Measurements from ENCODE around the gene PGAP2.

The PGAP2 gene

DNA sequence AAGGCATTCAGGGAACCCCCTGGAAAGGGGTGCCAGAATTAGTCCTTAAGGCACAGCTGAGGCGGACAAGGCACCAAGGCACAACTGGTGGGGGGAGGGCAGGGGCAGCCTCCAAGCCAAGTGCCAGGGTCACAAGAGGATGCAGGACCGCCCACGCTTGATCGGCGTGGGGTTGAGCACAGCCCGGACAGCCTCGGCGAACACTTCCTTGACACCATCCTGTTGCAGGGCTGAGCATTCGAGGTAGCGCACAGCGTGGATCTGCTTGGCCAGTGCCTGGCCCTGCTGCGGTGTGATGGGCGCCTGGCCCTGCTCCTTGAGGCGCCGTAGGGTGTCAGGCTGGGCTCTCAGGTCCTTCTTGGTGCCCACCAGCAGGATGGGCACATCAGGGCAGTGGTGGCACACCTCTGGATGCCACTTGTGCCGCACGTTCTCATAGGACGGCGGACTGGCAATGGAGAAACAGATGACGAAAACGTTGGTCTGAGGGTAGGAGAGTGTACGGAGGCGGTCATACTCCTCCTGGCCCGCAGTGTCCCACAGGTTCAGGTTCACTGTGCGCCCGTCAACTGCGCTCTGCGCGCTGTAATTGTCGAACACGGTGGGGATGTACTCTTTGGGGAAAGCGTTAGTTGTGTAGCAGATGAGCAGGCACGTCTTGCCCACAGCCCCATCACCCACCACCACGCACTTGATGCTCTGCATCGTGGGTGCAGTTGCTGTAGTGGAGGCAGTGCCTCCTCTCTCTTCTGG is 19.2 kb downstream of the PGAP2 start:
- TF ChIP-seq, protein P1, sequence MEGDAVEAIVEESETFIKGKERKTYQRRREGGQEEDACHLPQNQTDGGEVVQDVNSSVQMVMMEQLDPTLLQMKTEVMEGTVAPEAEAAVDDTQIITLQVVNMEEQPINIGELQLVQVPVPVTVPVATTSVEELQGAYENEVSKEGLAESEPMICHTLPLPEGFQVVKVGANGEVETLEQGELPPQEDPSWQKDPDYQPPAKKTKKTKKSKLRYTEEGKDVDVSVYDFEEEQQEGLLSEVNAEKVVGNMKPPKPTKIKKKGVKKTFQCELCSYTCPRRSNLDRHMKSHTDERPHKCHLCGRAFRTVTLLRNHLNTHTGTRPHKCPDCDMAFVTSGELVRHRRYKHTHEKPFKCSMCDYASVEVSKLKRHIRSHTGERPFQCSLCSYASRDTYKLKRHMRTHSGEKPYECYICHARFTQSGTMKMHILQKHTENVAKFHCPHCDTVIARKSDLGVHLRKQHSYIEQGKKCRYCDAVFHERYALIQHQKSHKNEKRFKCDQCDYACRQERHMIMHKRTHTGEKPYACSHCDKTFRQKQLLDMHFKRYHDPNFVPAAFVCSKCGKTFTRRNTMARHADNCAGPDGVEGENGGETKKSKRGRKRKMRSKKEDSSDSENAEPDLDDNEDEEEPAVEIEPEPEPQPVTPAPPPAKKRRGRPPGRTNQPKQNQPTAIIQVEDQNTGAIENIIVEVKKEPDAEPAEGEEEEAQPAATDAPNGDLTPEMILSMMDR (conservative IDR thresholded peaks at IDR 0.05), result no peak
- H3K27ac ChIP-seq, result no peak overlapping the region

DNA sequence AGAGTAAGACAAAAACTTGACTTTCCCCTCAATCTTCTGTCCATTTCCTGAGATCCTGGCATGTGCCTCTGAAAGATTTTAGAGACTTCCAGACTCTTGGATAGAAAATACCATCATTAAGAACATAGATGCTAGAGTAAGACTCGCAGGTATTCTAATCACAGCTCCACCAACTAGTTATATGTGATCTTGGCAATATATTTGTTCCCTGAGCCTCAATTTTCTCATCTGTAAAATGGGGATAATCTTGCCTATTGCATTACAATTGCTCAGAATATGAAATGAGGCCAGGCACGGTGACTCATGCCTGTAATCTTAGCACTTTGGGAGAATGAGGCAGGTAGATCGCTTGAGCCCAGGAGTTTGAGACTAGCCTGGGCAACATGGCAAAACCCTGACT is 21.7 kb downstream of the PGAP2 start:
- H3K27ac ChIP-seq, result no peak overlapping the region

DNA sequence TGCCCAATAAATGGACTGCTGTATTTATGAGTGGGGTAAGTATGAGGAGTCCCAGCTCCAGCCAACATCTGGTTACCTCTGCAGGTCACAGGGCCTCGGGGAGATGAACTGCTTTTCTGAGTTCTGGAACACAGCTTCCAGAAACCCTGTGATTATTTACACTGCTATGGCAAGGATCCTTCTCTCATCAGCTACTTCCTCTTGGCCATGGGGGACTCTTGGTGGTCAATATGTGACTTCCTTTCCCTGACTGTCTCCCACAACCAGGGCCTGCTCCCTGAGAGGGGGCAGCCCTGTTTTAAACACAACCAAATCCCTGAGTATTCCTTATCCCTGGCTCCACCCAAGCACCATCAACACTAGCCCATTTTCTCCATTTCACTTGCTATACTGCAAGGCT is 22.4 kb downstream of the PGAP2 start:
- TF ChIP-seq, protein P1 (conservative IDR thresholded peaks at IDR 0.05), result no peak
- no peak overlapping the region for H3K27ac ChIP-seq

More for the DNA sequence above, 21.7 kb downstream of the PGAP2 start:
- TF ChIP-seq, protein P1 (conservative IDR thresholded peaks at IDR 0.05), result no peak

DNA sequence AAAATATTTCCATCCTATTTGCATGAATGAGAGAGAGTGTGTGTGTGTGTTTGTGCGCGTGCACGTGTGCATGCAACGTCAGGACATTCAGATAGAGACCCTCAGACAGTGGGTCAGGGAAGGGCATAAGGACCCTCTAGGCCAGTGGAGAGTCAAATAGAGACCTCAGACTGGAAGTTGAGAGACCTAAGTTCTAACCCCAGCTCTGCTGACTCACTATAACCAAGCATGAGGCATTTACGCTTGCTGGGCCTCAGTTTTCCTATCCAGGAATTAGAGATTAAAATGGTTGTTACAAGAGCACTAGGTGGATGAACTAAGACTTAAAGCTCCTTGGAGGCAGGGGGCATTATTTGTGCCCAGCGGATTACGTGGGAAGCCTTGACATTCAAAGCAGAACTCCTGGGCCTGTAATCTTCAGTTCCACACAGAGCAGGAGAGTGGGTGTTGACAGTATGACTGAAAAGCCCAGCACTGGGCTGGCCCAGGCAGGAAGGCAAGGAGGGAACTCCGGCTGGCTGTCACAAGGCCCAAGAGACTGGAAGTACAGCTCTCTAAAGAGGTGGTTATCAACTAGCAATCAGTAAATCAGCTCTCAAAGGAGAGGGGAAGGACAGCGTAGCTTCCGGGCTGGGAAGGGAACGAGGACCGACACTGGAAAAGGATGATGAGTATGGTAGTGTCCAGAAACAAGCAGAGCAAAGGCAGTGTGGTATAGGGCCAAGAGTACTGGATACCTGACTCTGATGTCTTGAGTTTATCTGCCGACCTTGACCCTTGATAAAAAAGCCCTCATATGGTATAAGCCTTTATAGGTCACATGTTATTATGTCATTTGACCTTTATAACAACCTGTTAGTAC is 23.2 kb downstream of the PGAP2 start:
- H3K27ac ChIP-seq, result no peak overlapping the region
- TF ChIP-seq, protein P1 (conservative IDR thresholded peaks at IDR 0.05), result no peak

DNA sequence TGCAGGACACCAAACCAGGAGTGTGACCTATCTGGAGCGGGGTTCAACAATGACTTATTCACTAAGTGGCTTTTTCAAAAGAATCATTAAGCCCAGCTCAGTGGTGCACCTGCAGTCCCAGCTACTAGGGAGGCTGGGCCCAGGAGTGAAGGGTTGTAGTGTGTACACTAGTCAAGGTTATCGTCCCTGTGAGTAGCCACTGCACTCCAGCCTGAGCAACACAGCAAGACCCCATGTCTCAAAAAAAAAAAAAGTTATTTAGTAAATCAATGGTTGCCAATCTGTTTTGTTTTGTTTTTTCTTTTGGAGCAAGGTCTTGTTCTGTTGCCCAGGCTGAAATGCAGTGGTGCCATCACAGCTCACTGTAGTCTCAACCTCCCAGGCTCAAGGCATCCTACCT is 24.5 kb downstream of the PGAP2 start:
- TF ChIP-seq, protein P1 (conservative IDR thresholded peaks at IDR 0.05), result no peak
- no peak overlapping the region for H3K27ac ChIP-seq

- TF ChIP-seq, protein P1 (conservative IDR thresholded peaks at IDR 0.05), result no peak
- H3K27ac ChIP-seq, result no peak overlapping the region
Measured at GRCh38 chr11:3833449-3833848, 25.1 kb downstream of the PGAP2 start.

DNA sequence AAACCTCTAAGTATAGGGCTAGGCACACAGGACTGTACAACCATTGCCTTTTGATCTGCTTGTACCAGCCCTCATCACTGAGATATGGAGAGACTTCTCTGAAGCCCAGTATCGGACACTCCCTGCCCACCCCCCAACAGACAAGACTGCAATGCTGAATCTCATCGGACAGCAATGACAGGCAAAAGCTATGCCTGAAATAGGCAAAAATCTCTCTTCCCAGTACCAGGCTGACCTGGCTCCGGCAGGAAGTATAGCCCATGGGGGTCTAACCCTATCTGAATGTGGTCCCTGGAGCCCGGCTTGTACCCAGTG is 25.9 kb downstream of the PGAP2 start:
- no peak overlapping the region for H3K27ac ChIP-seq
- TF ChIP-seq, protein P1 (conservative IDR thresholded peaks at IDR 0.05), result no peak
